GM18502 (cell line): ENCODE measurements around the gene SLF2.

Experiments
- ATAC-seq: cut with Tn5 transposase; IDR thresholded peaks from one replicate; pipeline ENCODE4 v1.9.1; 2021; ENCODE audit warnings: mild to moderate bottlenecking; ENCODE audit not compliant: unreplicated experiment, poor library complexity

The SLF2 gene

DNA sequence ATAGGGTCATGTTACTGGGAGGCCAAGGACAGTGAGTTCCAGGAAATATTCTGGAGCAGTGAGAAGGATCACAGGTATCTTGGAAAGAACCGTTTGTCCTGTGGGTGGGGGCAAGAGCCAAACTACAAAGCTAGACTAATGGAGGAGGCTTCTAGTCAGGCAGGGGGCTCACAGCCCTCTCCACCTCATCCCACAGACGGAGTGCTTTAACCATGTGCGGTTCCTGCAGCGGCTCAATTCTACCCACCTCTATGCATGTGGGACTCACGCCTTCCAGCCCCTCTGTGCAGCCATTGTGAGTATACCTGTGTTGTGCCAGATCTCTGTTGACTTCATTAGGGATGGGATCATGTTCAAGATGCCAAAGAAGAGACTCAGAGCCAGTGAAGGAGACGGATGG is 64.7 kb downstream of the SLF2 start:
- ATAC-seq = no peak

GRCh38 chr10:100978121-100978900 is 65.5 kb downstream of the SLF2 start:
- ATAC-seq = no peak

GRCh38 chr10:100978901-100979195 is 66.1 kb downstream of the SLF2 start:
- no peak for ATAC-seq

GRCh38 chr10:100979791-100980272 is 67.1 kb downstream of the SLF2 start:
- ATAC-seq = no peak

DNA sequence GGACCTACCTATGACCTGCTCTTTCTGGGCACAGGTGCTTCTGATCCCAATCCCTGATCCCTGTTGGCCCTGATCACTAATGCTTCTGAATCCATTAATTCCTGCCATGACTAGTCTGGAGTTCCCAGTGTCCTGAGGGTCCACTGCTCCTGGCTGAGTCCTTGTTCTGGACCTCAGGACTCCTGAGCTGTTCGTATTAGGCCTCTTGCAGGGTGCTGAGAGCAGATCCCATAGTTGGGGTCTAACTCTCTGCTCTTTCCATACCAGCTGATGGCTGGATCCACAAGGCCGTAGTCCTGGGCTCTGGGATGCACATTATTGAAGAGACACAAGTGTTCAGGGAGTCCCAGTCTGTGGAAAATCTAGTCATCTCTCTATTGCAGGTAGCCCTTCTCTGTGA is 67.5 kb downstream of the SLF2 start:
- ATAC-seq = no peak

DNA sequence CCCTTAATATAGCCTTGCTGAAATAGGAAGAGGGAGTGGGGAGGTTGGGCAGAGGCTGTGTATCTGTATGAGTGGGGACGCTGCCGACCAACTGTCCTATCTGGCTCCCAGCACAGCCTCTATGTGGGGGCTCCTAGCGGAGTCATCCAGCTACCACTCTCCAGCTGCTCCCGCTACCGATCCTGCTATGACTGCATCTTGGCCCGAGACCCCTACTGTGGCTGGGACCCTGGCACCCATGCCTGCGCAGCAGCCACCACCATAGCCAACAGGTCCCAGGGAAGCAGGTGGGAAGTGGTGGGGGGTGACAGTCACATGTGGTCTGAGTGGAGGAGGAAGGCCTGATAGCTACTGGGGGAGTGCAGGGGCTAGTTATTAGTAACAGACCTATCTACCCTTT is 67.9 kb downstream of the SLF2 start:
- ATAC-seq = no peak

- ATAC-seq = no peak
These were observed 68.5 kb downstream of the SLF2 start for GRCh38 chr10:100981178-100981772.

DNA sequence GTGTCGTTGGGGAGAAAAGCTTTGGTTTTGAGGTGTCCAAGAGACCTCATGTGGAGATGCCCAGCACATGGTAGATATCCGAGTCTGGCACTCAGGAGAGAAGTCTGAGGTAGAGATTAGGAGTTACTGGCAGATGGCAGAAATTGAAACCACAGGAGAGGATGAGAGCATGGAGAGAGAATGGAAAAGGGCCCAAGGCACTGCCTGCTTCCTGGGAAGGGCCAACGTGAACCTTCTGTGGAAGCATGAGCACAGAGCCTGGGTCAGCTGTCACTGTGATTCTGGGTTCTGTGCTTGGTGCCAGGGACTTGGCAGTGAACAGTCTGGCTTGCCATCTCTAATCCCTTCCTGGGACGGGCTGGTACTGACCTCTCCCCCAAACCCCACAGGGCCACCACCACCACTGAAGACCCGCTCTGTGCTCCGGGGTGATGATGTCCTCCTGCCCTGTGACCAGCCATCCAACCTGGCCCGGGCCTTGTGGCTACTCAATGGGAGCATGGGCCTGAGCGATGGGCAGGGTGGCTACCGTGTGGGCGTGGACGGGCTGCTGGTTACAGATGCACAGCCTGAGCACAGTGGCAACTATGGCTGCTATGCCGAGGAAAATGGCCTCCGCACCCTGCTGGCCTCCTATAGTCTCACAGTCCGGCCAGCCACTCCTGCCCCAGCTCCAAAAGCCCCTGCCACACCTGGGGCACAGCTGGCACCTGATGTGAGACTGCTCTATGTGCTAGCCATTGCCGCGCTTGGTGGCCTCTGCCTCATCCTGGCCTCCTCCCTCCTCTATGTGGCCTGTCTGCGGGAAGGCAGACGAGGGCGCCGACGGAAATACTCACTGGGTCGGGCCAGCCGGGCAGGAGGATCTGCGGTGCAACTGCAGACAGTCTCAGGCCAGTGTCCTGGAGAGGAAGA is 70.4 kb downstream of the SLF2 start:
- no peak for ATAC-seq

GRCh38 chr10:100983868-100984671 is 71.3 kb downstream of the SLF2 start:
- no peak for ATAC-seq

GRCh38 chr10:100984672-100985177 is 72.0 kb downstream of the SLF2 start:
- no peak for ATAC-seq

DNA sequence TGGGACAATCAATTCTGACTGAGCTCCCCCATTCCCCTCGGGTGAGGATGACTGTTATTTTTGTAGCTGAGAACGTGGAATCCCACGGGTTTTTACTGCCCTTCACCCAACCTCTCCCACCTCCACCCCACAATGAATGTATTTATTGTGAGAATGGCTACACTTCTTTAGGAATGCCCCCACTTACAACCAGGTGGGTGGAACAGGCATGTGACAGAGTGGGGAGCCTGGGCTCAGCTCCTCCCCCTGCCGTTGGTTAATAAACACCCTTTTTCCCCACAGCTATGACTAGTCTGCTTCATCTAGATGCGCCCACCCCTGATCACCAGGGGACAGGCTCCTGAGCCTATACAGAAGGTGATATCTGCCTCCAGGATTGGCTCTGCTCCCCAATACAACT is 72.6 kb downstream of the SLF2 start:
- no peak for ATAC-seq

DNA sequence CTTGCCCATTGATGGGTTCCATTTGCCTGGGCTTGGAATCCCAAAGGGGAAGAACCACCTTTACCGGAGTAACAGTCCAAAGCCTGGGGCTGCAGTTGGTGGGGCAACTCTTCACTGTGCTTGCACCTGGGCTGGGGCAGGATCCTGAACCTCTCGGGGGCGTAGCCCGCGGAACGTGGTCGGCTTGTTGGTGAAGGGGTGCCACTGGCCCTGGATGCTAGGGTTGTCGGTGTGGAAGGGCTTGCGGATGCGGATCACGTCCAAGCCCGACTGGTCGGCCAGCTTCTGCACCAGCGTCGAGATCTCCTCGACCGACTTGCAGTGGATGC is 73.8 kb downstream of the SLF2 start:
- no peak for ATAC-seq

DNA sequence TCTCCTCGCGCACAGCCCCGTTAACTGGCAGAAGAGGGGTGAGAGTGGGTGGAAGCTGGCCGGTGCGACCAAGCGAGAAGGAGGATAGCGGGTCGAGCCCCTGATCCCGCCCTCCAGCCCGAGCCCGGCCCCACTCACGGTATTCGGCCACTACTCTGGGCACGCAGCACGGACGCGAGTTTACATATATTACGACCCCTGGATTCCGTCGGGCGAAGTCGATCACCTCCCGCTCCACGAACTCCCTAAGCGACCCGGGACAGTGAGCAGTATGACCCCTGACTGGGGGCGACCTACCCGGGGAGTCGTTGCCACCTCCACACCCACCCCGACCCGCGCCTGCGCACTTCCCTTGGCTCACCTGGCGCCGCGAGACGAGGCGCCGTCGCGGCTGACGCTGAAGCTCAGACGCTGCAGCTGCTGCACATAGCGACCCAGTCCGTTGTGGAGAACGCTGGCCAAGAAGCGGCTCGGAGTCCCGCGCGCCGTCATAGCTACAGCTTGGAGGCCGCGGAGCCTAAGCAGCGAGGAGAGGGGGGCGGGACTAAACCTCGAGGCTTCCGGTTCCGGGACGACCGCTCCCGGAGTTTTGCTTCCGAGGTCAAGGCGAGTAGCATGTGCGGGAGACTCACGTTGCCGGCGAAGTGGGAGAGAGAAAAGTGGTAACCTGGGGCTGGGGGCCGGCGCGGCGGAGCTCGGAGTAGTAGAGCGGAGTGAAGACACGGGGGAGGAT is 74.4 kb downstream of the SLF2 start, which contains the start of the genes MRPL43 and TWNK:
MRPL43 (minus strand) TSS at position 546 of the 733 bp plus-strand sequence; CDS start at position 492, 54 bp downstream.
TWNK (plus strand) TSS at position 592 of the 733 bp plus-strand sequence. CDS start 668 bp downstream, outside the sequence.
- ATAC-seq = peak; percentile 86

DNA sequence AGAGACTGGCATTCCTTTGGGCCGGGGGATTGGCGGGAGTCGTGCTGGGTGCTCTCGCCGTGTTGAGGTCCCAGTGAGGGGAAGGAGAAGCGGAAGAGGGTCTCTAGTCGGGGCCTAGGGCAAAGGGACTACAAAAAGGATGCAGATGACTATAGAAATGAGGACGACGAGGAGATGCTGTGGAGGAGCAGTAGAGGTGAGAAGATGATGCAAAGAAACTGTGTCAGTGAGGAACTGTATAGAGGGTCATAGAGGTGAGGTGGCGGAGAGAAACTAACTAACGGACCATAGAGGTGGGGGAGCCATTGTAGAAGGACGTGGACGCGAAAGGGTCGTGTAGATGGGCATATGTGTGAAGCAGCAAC is 74.9 kb downstream of the SLF2 start:
- no peak for ATAC-seq

DNA sequence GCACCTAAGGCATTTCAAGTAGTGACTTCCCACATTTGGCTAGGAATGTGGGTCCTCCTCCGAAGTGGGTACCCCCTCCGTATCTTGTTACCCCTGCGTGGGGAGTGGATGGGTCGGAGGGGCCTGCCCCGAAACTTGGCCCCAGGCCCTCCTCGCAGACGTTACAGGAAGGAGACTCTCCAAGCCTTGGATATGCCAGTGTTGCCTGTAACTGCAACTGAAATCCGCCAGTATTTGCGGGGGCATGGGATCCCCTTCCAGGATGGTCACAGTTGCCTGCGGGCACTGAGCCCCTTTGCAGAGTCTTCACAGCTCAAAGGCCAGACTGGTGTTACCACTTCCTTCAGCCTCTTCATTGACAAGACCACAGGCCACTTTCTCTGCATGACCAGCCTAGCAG is 75.4 kb downstream of the SLF2 start:
- ATAC-seq = no peak

DNA sequence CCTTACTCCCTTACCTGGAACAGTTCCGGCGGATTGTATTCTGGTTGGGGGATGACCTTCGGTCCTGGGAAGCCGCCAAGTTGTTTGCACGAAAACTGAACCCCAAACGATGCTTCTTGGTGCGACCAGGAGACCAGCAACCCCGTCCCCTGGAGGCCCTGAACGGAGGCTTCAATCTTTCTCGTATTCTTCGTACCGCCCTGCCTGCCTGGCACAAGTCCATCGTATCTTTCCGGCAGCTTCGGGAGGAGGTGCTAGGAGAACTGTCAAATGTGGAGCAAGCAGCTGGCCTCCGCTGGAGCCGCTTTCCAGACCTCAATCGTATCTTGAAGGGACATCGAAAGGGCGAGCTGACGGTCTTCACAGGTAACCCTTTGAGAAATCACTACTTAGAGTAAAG is 76.3 kb downstream of the SLF2 start:
- no peak for ATAC-seq

GRCh38 chr10:100993986-100994708 is 81.4 kb downstream of the SLF2 start:
- ATAC-seq = no peak

DNA sequence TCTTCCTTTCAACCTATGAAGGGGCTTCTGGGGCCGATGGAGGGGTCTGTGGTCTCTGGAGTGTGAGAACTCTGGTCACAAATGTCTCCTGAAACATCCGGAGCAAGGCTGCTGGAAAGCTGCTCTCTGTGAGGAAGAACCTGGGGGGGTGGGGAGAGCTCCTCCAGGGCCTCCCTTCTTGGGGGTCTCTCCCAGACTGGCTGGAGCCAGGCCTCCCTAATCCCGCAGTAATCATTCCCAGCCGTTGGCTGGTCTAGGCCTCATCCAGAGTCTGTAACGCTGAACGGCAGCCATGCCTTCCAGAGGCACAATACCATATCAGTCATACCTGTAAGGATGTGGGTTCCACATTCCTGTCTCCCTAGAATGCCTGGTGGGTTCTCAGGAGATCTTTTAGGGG is 82.4 kb downstream of the SLF2 start:
- no peak for ATAC-seq
